Brain microvascular endothelial cell (primary cell): ENCODE measurements around the gene ADAMTSL5.

Experiments
- DNase-seq: peaks from one replicate; pipeline ENCODE4 v3.0.0-alpha.2; 2020
- H3K27ac ChIP-seq: fragments of 250-450 bp; sonication (Bioruptor Pico); 2 replicates; pipeline ENCODE4 v1.5.1; 2020; ENCODE audit warnings: mild to moderate bottlenecking, moderate library complexity
- H3K27me3 ChIP-seq: fragments of 250-450 bp; sonication (Bioruptor Pico); replicated peaks from 2 replicates; pipeline ENCODE4 v1.5.1; 2020; ENCODE audit warnings: mild to moderate bottlenecking
- H3K36me3 ChIP-seq: fragments of 250-450 bp; sonication (Bioruptor Pico); replicated peaks from 2 replicates; pipeline ENCODE4 v1.5.1; 2020; ENCODE audit warnings: mild to moderate bottlenecking
- H3K4me3 ChIP-seq: 2 replicates; pipeline ENCODE4 v1.5.1; 2011; ENCODE audit warnings: low read depth, mild to moderate bottlenecking, control low read depth, low read length, moderate library complexity
- in situ Hi-C: cut with HindIII; loops from 2 replicates; pipeline ENCODE4 v1.10.0; 2017; ENCODE audit warnings: low sequenced_read_pairs, low pct_ligation_motif_present
- TF ChIP-seq, protein P1 (sequence below): IDR thresholded peaks from 2 replicates; pipeline ENCODE4 v1.5.1; 2011; ENCODE audit warnings: low read depth, mild to moderate bottlenecking, moderate library complexity, low read length, control low read depth, inconsistent platforms; ENCODE audit errors: missing control alignments

ADAMTSL5 gene

DNA sequence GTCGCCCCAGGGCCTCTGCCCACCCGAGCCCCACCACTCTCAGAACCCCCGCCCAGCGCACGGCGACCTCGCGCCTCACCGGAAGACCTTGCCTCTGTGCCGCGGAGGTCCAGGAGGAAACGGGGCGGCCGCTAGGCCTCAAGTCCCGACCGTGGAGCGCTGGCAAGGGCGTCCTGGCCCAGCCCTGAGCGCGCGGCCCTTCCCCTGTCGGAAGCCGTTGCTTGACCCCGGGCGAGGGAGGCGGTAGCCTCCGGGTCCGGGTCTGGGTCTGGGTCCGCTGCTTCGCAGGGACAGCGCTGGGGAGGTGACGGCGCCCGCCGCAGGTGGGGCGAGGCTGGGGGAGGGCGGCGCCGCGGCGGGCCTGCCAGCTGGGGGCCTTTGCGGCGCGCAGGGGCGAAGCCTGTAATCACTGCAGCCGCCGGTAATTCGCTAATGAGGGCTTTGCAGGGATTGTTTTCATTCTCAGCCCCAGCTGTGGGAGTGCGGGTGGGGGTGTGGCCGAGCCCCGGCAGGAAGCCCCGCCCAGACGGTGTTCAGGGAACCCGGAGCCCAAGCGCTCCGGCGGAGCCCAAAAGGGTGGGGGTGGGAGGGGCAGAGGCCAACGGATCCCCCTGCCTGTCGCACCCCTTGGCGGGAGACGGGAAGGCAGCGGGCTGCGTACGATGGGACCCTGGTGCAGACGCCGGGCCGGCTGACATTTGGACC lies 42.4 kb downstream of the ADAMTSL5 start:
- Histone ChIP-seq H3K4me3 (no peak overlapping the region), H3K36me3 (no peaks in the 10 kb centered on the region), H3K27me3 (peaks cover 61% of the 10 kb centered on the region), H3K27ac (no peak overlapping the region)
- DNase-seq = no peak
- TF ChIP-seq, protein P1, sequence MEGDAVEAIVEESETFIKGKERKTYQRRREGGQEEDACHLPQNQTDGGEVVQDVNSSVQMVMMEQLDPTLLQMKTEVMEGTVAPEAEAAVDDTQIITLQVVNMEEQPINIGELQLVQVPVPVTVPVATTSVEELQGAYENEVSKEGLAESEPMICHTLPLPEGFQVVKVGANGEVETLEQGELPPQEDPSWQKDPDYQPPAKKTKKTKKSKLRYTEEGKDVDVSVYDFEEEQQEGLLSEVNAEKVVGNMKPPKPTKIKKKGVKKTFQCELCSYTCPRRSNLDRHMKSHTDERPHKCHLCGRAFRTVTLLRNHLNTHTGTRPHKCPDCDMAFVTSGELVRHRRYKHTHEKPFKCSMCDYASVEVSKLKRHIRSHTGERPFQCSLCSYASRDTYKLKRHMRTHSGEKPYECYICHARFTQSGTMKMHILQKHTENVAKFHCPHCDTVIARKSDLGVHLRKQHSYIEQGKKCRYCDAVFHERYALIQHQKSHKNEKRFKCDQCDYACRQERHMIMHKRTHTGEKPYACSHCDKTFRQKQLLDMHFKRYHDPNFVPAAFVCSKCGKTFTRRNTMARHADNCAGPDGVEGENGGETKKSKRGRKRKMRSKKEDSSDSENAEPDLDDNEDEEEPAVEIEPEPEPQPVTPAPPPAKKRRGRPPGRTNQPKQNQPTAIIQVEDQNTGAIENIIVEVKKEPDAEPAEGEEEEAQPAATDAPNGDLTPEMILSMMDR = no peak
- in situ Hi-C loops = loop anchor here (5.0 kb wide), 1 partner anchor 188 kb away; no protein-coding TSS in a partner anchor

DNA sequence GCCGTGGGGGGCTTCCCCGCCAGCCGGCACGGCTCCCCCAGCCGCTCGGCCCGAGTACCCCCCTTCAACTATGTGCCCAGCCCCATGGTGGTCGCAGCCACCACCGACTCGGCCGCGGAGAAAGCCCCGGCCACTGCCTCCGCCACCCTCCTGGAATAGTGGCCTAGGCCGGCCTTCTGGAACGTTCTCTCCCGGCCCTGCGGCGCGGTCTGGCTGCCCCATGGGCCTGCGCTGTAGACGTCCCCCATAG lies 42.8 kb downstream of the ADAMTSL5 start:
- TF ChIP-seq, protein P1 = no peak
- Histone ChIP-seq H3K27ac (no peak overlapping the region), H3K36me3 (no peaks in the 10 kb centered on the region), H3K4me3 (no peak overlapping the region), H3K27me3 (peaks cover 66% of the 10 kb centered on the region)
- in situ Hi-C loops = loop anchor here (5.0 kb wide), 1 partner anchor 188 kb away; no protein-coding TSS in a partner anchor
- DNase-seq = no peak

DNA sequence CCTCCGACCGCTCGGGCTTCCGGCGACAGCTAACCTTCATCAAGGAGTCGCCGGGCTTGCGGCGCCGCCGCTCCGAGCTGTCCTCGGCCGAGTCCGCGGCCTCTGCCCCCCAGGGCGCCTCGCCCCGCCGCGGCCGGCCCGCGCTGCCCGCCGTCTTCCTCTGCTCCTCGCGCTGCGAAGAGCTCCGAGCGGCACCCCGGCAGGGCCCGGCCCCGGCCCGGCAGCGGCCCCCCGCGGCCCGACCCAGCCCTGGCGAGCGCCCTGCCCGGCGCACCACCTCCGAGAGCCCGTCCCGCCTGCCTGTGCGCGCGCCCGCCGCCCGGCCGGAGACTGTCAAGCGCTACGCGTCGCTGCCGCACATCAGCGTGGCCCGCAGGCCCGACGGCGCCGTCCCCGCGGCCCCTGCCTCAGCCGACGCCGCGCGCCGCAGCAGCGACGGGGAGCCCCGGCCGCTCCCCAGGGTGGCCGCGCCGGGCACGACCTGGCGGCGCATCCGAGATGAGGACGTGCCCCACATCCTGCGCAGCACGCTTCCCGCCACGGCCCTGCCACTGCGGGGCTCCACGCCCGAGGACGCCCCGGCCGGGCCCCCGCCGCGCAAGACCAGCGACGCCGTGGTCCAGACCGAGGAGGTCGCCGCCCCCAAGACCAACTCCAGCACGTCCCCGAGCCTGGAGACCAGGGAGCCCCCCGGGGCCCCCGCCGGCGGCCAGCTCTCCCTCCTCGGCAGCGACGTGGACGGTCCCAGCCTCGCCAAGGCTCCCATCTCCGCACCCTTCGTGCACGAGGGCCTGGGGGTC lies 43.4 kb downstream of the ADAMTSL5 start:
- TF ChIP-seq, protein P1 = no peak
- H3K27me3 ChIP-seq = peaks cover 66% of the 10 kb centered on the region
- no peak for DNase-seq
- H3K4me3 ChIP-seq = no peak overlapping the region
- in situ Hi-C loops = loop anchor here (5.0 kb wide), 1 partner anchor 187 kb away; no protein-coding TSS in a partner anchor
- H3K36me3 ChIP-seq = no peaks in the 10 kb centered on the region
- H3K27ac ChIP-seq = no peak overlapping the region

DNA sequence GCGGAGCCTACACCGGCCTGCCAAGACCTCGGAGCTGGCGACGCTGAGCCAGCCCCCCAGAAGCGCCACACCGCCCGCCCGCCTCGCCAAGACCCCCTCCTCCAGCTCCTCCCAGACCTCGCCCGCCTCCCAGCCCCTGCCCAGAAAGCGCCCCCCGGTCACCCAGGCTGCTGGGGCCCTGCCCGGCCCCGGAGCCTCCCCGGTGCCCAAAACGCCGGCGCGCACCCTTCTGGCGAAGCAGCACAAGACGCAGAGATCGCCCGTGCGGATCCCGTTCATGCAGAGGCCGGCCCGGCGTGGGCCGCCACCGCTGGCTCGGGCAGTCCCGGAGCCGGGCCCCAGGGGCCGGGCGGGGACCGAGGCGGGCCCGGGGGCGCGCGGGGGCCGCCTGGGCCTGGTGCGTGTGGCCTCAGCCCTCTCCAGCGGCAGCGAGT lies 44.0 kb downstream of the ADAMTSL5 start:
- DNase-seq = no peak
- H3K36me3 ChIP-seq = no peaks in the 10 kb centered on the region
- H3K27ac ChIP-seq = no peak overlapping the region
- in situ Hi-C loops = no loop called here
- no peak overlapping the region for H3K4me3 ChIP-seq
- TF ChIP-seq, protein P1 = no peak
- peaks cover 66% of the 10 kb centered on the region for H3K27me3 ChIP-seq

GRCh38 chr19:1468274-1468820 lies 44.5 kb downstream of the ADAMTSL5 start:
- no peak overlapping the region for H3K27ac ChIP-seq
- H3K4me3 ChIP-seq = no peak overlapping the region
- in situ Hi-C loops = no loop called here
- H3K27me3 ChIP-seq = peaks cover 66% of the 10 kb centered on the region
- no peak for DNase-seq
- TF ChIP-seq, protein P1 = no peak
- H3K36me3 ChIP-seq = no peaks in the 10 kb centered on the region
